Measurements from ENCODE around the gene GRB14. TPM values are rescaled to one million over a fixed set of nuclear protein-coding genes. Genes with fewer than 3 reads are reported as not detected.

Gene GRB14
- total RNA-seq, 1 experiment from 2014 or later: 18.4 TPM

DNA sequence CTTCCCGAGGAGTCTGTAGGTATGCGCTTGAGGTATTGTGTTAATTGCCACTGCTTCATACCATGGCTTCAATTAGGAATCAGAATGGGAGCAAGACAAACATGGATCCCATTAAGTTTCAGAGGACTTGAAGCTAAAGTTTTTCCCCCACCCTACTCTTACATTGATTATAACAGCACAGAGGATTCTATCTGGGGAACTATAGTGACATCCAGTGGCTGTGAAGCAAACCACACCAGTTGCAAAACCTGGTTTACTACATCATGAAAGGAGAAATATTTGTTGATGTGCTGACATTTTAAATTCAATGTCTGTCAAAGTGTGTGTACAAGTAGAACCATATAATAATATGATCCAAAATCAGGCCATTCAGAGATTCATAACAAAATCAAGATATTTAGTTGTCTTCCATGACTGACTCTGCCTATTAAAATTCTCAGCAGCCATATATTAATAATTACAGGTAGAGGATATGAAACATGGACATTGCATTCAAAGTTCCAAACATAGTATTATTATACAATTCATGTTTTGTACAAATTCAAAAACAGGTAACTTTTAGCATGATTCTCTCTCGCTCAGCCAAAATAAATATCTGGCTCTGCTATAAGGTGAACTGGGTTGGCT lies 82.9 kb downstream of the GRB14 start:
- peaks cover 32% of the 10 kb centered on the region for H3K4me1 Mint-ChIP-seq (ENCODE audit: low read depth, unreplicated experiment)
- H3K9me3 Mint-ChIP-seq (ENCODE audit: low read depth, unreplicated experiment): no peaks in the 10 kb centered on the region
- peaks cover 5% of the 10 kb centered on the region for H3K36me3 Mint-ChIP-seq (ENCODE audit: insufficient read depth, unreplicated experiment)
- intact Hi-C loops (cut with micrococcal nuclease; ENCODE audit: unreplicated experiment): loop anchor here (1.0 to 2.0 kb wide), 2 partner anchors 34 to 1356 kb away; no protein-coding TSS in a partner anchor
- TF ChIP-seq, protein P1, sequence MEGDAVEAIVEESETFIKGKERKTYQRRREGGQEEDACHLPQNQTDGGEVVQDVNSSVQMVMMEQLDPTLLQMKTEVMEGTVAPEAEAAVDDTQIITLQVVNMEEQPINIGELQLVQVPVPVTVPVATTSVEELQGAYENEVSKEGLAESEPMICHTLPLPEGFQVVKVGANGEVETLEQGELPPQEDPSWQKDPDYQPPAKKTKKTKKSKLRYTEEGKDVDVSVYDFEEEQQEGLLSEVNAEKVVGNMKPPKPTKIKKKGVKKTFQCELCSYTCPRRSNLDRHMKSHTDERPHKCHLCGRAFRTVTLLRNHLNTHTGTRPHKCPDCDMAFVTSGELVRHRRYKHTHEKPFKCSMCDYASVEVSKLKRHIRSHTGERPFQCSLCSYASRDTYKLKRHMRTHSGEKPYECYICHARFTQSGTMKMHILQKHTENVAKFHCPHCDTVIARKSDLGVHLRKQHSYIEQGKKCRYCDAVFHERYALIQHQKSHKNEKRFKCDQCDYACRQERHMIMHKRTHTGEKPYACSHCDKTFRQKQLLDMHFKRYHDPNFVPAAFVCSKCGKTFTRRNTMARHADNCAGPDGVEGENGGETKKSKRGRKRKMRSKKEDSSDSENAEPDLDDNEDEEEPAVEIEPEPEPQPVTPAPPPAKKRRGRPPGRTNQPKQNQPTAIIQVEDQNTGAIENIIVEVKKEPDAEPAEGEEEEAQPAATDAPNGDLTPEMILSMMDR (IDR thresholded peaks at IDR 0.05; ENCODE audit: unreplicated experiment): peak; percentile 63
- DNase-seq: peak; percentile 25
- no peaks in the 10 kb centered on the region for H3K27me3 Mint-ChIP-seq (ENCODE audit: unreplicated experiment)
- H3K4me3 Mint-ChIP-seq (ENCODE audit: low read depth, unreplicated experiment): no peak overlapping the region
- H3K27ac Mint-ChIP-seq (ENCODE audit: unreplicated experiment): no peak overlapping the region
- CTCF ChIA-PET: interaction anchor here (1.0 to 1.9 kb wide), 8 partner anchors 15 to 108 kb away, joined by 3 to 9 read pairs (median 4); no protein-coding TSS in a partner anchor
- BruUV-seq (replicated peaks): no TSS peak

DNA sequence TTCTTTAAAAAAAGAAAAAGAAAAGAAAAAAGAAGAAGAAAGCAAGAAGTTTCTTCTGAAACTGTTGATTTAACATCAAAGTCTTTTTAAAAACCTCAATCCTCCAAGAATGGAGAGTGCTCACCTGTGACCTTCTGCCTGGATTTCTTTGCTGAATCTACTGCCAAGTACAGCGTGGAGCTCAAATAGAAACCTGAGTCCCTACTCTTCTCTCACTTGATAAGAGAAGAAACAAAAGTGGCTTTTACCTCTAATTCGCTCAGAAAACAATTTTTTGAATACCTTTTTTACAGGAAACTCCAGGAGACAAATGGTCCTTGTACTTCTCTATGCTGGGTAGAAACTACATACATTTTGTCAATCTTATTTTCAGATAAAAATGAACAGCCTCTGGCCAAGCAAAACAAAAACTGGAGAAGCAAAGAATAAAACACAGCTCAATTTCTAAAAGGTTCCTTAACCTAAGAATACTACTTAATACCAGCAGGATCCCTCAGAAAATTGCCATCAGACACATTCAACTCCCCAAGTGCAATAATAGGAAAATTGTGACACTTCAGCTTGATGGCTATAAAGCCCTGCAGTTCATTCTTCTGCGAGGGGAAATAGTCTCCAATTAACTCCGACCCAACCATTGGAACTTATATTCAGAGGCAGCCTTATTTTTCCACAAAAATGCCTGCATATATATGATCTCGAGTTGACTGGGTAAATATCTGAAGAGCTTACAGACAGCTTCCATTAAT lies 85.8 kb downstream of the GRB14 start:
- intact Hi-C loops (cut with micrococcal nuclease; ENCODE audit: unreplicated experiment): no loop called here
- H3K36me3 Mint-ChIP-seq (ENCODE audit: insufficient read depth, unreplicated experiment): peaks cover 5% of the 10 kb centered on the region
- no peak overlapping the region for H3K27ac Mint-ChIP-seq (ENCODE audit: unreplicated experiment)
- DNase-seq: no peak
- TF ChIP-seq, protein P1 (IDR thresholded peaks at IDR 0.05; ENCODE audit: unreplicated experiment): no peak
- BruUV-seq (replicated peaks): no TSS peak
- H3K27me3 Mint-ChIP-seq (ENCODE audit: unreplicated experiment): no peaks in the 10 kb centered on the region
- CTCF ChIA-PET: interaction anchor here (0.8 kb wide), 1 partner anchor 32 kb away, joined by 3 read pairs; no protein-coding TSS in a partner anchor
- H3K4me3 Mint-ChIP-seq (ENCODE audit: low read depth, unreplicated experiment): peak overlapping the region; percentile 5
- no peaks in the 10 kb centered on the region for H3K9me3 Mint-ChIP-seq (ENCODE audit: low read depth, unreplicated experiment)
- peaks cover 21% of the 10 kb centered on the region for H3K4me1 Mint-ChIP-seq (ENCODE audit: low read depth, unreplicated experiment)

DNA sequence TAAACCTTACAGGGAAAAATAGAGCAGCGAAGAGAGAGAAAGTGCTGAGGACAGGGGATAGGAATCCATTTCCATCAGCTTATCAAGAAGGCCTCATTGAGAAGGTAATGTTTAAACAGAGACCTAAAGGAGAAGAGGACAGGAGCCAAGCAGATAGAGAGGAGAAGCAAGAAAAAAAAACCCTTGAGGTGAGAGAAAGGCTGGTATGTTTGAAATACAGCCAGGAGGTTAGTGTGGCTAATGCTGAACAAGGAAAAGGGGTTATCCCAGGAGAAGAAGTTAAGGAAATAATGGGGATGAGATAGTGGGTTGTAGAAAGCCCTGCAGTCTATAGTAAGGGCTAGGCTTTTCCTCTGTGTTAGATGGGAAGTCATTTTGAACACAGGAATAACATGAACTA lies 90.8 kb downstream of the GRB14 start:
- intact Hi-C loops (cut with micrococcal nuclease; ENCODE audit: unreplicated experiment): no loop called here
- peaks cover 6% of the 10 kb centered on the region for H3K4me1 Mint-ChIP-seq (ENCODE audit: low read depth, unreplicated experiment)
- CTCF ChIA-PET: interaction anchor here (0.7 kb wide), 1 partner anchor 29 kb away, joined by 3 read pairs; no protein-coding TSS in a partner anchor
- no peak overlapping the region for H3K27ac Mint-ChIP-seq (ENCODE audit: unreplicated experiment)
- TF ChIP-seq, protein P1 (IDR thresholded peaks at IDR 0.05; ENCODE audit: unreplicated experiment): no peak
- BruUV-seq (replicated peaks): no TSS peak
- H3K36me3 Mint-ChIP-seq (ENCODE audit: insufficient read depth, unreplicated experiment): no peaks in the 10 kb centered on the region
- H3K9me3 Mint-ChIP-seq (ENCODE audit: low read depth, unreplicated experiment): no peaks in the 10 kb centered on the region
- H3K27me3 Mint-ChIP-seq (ENCODE audit: unreplicated experiment): no peaks in the 10 kb centered on the region
- no peak overlapping the region for H3K4me3 Mint-ChIP-seq (ENCODE audit: low read depth, unreplicated experiment)
- DNase-seq: no peak

DNA sequence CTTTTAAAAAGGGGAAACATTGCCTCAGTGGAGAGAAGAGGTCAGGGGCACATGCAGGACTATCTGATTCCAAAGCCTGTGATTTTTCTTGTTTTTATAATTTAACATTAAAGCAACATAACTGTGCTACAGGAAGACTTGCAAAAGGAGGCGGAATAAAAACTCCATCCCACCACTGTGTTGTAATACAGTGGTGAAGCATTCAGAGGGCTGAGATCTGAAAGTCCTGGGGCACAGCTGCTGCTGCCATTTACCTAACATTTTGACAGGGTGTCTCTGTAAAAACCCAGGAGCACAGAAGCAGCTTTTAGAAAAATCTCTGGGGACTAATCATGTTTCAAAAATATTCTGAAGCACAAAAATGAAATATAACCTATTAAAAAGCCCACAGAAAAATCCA lies 97.6 kb downstream of the GRB14 start:
- no peak overlapping the region for H3K27ac Mint-ChIP-seq (ENCODE audit: unreplicated experiment)
- TF ChIP-seq, protein P1 (IDR thresholded peaks at IDR 0.05; ENCODE audit: unreplicated experiment): no peak
- no peaks in the 10 kb centered on the region for H3K27me3 Mint-ChIP-seq (ENCODE audit: unreplicated experiment)
- peaks cover 5% of the 10 kb centered on the region for H3K36me3 Mint-ChIP-seq (ENCODE audit: insufficient read depth, unreplicated experiment)
- intact Hi-C loops (cut with micrococcal nuclease; ENCODE audit: unreplicated experiment): no loop called here
- H3K4me1 Mint-ChIP-seq (ENCODE audit: low read depth, unreplicated experiment): peaks cover 22% of the 10 kb centered on the region
- DNase-seq: no peak
- no TSS peak for BruUV-seq (replicated peaks)
- no peak overlapping the region for H3K4me3 Mint-ChIP-seq (ENCODE audit: low read depth, unreplicated experiment)
- no peaks in the 10 kb centered on the region for H3K9me3 Mint-ChIP-seq (ENCODE audit: low read depth, unreplicated experiment)
- CTCF ChIA-PET: interaction anchor here (1.7 kb wide), 1 partner anchor 14 kb away, joined by 5 read pairs; no protein-coding TSS in a partner anchor
